Activated T-cell treated with anti-CD3 and anti-CD28 coated beads, Interleukin-2, amount 50 U/mL, for 24 hours (primary cell): ENCODE data around the gene ELMO1.
A peak's percentile ranks its signal among the peaks of the same experiment; 100 is the strongest.

Experiments
- DNase-seq: peaks from one replicate; pipeline ENCODE4 v3.0.0-alpha.2; 2020
- H3K27ac Mint-ChIP-seq: 2 replicates; pipeline ENCODE4 v1.8.0; 2020; ENCODE audit warnings: mild to moderate bottlenecking, mixed read lengths
- H3K27me3 Mint-ChIP-seq: 2 replicates; pipeline ENCODE4 v1.8.0; 2020; ENCODE audit warnings: mixed read lengths
- H3K36me3 Mint-ChIP-seq: 2 replicates; pipeline ENCODE4 v1.8.0; 2020; ENCODE audit warnings: low read depth, mixed read lengths
- H3K4me1 Mint-ChIP-seq: 2 replicates; pipeline ENCODE4 v1.8.0; 2020; ENCODE audit warnings: low read depth, mixed read lengths
- H3K4me3 Mint-ChIP-seq: 2 replicates; pipeline ENCODE4 v1.8.0; 2020; ENCODE audit warnings: mild to moderate bottlenecking, moderate library complexity, mixed read lengths
- H3K9me3 Mint-ChIP-seq: 2 replicates; pipeline ENCODE4 v1.8.0; 2020; ENCODE audit warnings: mixed read lengths

Gene ELMO1

DNA sequence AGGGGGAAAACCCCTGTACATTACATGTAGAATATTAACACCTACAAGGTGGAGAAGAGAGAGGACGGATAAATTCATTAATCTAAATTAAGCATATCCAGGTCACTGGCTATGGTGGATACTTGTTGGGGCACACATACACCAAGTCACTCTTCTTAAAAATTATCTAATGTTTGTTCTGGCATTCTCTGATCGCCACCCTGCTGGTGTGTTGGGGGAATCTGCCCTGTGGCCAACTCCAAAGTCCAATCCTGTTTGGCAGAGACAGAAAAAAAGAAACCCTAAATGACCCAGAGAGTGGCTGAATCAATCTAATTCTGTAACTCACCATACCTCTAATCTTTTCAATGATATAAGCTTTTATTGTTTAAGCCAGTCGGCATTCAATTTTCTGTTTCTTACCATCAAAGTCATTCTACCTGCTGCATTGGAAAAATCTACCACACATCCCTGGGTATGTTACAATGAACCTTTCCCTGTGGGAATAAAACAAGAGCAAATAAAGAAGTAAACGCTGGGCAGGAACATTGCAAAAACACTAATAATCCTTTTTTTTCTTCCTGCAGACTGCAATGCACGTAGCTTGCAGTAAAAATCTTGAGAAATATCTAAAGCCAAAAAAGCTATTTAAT is 34.2 kb downstream of the ELMO1 start:
- peaks cover 82% of the 10 kb centered on the region for H3K4me1 Mint-ChIP-seq
- H3K4me3 Mint-ChIP-seq: no peak overlapping the region
- H3K27me3 Mint-ChIP-seq: no peaks in the 10 kb centered on the region
- peaks cover 3% of the 10 kb centered on the region for H3K9me3 Mint-ChIP-seq
- no peak for DNase-seq
- peaks cover 40% of the 10 kb centered on the region for H3K36me3 Mint-ChIP-seq
- H3K27ac Mint-ChIP-seq: no peak overlapping the region

GRCh38 chr7:37411444-37412034 is 37.1 kb downstream of the ELMO1 start:
- Mint-ChIP-seq H3K27ac (peak overlapping the region; percentile 94), H3K9me3 (peaks cover 3% of the 10 kb centered on the region), H3K4me1 (peaks cover 86% of the 10 kb centered on the region), H3K27me3 (no peaks in the 10 kb centered on the region), H3K36me3 (peaks cover 28% of the 10 kb centered on the region), H3K4me3 (peak overlapping the region; percentile 51)
- no peak for DNase-seq

- peaks cover 36% of the 10 kb centered on the region for H3K36me3 Mint-ChIP-seq
- peak overlapping the region; percentile 51 for H3K4me3 Mint-ChIP-seq
- H3K4me1 Mint-ChIP-seq: peaks cover 88% of the 10 kb centered on the region
Observed at GRCh38 chr7:37410305-37411229, 38.1 kb downstream of the ELMO1 start.

DNA sequence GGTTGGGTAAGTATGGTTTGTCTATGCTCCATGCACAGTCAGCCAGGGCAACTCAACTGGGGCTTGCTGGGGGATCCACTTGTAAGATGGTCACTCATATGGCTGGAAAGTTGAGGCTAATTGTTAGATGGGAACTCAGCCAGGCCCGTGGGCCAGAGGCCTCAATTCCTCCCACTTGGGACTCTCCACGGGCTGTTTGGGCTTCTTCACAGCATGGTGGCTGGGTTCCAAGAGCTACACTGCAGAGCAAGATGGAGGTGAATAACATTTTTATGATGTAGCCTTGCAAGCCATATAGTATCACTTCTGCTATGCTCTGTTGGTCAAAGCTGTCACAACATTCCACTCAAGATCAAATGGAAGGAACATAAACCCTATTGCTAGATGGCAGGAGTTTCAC is 39.2 kb downstream of the ELMO1 start:
- peaks cover 92% of the 10 kb centered on the region for H3K4me1 Mint-ChIP-seq
- H3K9me3 Mint-ChIP-seq: peaks cover 3% of the 10 kb centered on the region
- H3K36me3 Mint-ChIP-seq: peaks cover 32% of the 10 kb centered on the region
- no peak for DNase-seq
- peak overlapping the region; percentile 94 for H3K27ac Mint-ChIP-seq
- peak overlapping the region; percentile 73 for H3K4me3 Mint-ChIP-seq
- H3K27me3 Mint-ChIP-seq: no peaks in the 10 kb centered on the region

More at GRCh38 chr7:37410305-37411229, 38.1 kb downstream of the ELMO1 start:
- H3K27me3 Mint-ChIP-seq: no peaks in the 10 kb centered on the region
- H3K9me3 Mint-ChIP-seq: peaks cover 3% of the 10 kb centered on the region
- DNase-seq: no peak
- peak overlapping the region; percentile 94 for H3K27ac Mint-ChIP-seq

DNA sequence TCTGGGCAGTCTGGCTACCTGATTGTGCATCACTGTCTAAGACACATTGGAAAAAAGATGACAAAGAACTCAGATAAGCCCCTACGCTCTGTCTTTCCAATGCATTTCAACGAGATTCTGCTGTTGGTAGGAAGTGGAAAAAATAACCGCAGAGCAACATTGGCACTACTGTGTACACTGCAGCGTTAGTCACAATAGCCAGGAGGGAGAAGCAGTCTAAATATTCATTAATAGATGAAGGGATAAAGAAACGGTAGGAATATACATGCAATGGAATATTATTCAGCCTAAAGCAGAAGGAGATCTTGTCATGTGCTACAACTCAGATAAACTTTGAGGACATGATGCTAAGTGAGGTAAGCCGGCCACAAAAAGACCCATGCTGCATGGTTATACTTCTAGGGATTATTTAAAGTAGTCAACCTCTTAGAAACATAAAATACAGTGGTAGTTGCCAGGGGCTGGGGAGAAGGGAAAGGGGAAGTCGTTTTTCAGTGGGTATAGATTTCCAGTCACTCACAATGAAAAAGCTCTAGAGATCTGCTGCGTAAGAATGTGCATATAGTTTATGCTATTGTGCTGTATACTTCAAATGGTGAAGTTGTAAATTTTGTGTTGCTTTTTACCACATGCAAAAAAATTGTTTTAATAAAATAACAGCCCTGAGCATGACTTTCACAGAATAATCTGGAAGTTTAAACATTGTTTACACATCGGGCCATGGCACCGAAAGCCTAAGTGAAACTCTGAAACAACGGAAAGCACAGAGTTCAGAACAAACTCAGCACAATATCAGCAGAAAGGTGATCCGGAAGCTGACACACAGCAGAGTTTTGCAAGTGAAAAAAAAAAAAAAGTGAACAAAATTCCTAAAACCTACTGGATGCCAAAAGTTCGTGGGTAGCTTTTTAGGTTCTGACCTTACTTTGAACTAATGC is 40.1 kb downstream of the ELMO1 start:
- peak overlapping the region; percentile 94 for H3K27ac Mint-ChIP-seq
- H3K4me3 Mint-ChIP-seq: peak overlapping the region; percentile 73
- H3K9me3 Mint-ChIP-seq: peaks cover 3% of the 10 kb centered on the region
- no peaks in the 10 kb centered on the region for H3K27me3 Mint-ChIP-seq
- peaks cover 88% of the 10 kb centered on the region for H3K4me1 Mint-ChIP-seq
- no peak for DNase-seq
- H3K36me3 Mint-ChIP-seq: peaks cover 31% of the 10 kb centered on the region

- peaks cover 68% of the 10 kb centered on the region for H3K4me1 Mint-ChIP-seq
- peaks cover 16% of the 10 kb centered on the region for H3K9me3 Mint-ChIP-seq
- peak overlapping the region; percentile 85 for H3K27ac Mint-ChIP-seq
- no peaks in the 10 kb centered on the region for H3K27me3 Mint-ChIP-seq
- peaks cover 41% of the 10 kb centered on the region for H3K36me3 Mint-ChIP-seq
- no peak overlapping the region for H3K4me3 Mint-ChIP-seq
- no peak for DNase-seq
Observed at GRCh38 chr7:37405603-37406122, 43.0 kb downstream of the ELMO1 start.

GRCh38 chr7:37405128-37405527 is 43.5 kb downstream of the ELMO1 start:
- H3K9me3 Mint-ChIP-seq: peaks cover 16% of the 10 kb centered on the region
- H3K27ac Mint-ChIP-seq: no peak overlapping the region
- DNase-seq: no peak
- H3K4me1 Mint-ChIP-seq: peaks cover 66% of the 10 kb centered on the region
- no peak overlapping the region for H3K4me3 Mint-ChIP-seq
- H3K27me3 Mint-ChIP-seq: no peaks in the 10 kb centered on the region
- H3K36me3 Mint-ChIP-seq: peaks cover 41% of the 10 kb centered on the region

GRCh38 chr7:37399876-37400421 is 48.7 kb downstream of the ELMO1 start:
- DNase-seq: no peak
- Mint-ChIP-seq H3K4me1 (peaks cover 60% of the 10 kb centered on the region), H3K4me3 (no peak overlapping the region), H3K36me3 (peaks cover 29% of the 10 kb centered on the region), H3K9me3 (peaks cover 16% of the 10 kb centered on the region), H3K27ac (no peak overlapping the region), H3K27me3 (no peaks in the 10 kb centered on the region)

DNA sequence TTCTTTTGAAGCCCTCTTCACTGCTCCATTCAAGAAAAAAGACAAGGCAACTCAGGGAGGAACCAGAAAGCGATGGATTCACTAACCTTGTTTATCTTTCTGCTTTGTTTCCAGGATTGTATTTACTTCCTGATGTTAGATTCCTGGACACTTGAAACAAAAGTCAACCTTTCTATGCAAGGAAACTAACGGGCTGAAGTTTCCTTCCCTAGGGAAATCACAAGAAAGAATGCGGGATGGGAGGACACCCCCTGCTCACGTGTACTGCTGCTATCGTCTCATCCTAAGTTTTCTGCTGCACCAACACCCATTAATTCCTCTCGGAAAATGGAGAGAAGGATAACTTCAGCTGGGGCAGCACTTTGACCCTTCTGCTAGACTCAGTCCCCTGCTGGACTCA is 50.3 kb downstream of the ELMO1 start:
- H3K4me3 Mint-ChIP-seq: no peak overlapping the region
- peaks cover 69% of the 10 kb centered on the region for H3K4me1 Mint-ChIP-seq
- no peak for DNase-seq
- H3K27me3 Mint-ChIP-seq: no peaks in the 10 kb centered on the region
- H3K27ac Mint-ChIP-seq: peak overlapping the region; percentile 34
- peaks cover 16% of the 10 kb centered on the region for H3K9me3 Mint-ChIP-seq
- H3K36me3 Mint-ChIP-seq: peaks cover 34% of the 10 kb centered on the region

DNA sequence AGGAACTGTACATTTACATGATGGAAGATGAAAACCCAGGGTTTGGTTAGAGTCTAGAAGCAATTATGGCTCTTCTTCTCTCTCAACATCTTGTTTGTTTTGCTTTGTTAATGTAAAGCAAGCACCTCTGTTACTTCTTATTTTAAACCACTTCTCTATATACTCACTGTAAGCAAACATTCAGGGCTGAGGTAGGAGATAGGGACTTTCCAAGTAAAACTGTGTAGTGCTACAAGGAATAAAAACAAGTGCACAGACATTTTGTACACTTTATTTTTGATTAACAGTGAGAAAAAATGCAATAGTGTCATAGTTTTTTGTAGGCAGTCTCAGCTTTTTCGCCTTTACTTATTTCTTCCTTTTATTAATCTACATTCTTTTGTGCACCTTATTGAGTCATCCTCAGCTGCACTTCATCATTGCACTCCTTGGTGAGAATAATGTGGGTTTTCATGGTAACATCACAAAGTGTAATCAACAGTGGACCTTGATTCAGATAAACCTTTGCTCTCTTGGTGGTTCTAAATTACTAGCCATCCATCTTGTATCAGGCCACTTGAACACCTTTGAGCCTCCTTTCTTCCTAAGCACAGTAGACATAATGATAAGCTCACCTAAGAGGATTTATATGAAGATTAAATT is 52.9 kb downstream of the ELMO1 start:
- H3K36me3 Mint-ChIP-seq: peaks cover 11% of the 10 kb centered on the region
- no peak for DNase-seq
- H3K9me3 Mint-ChIP-seq: no peaks in the 10 kb centered on the region
- peak overlapping the region; percentile 42 for H3K27ac Mint-ChIP-seq
- peaks cover 81% of the 10 kb centered on the region for H3K4me1 Mint-ChIP-seq
- no peaks in the 10 kb centered on the region for H3K27me3 Mint-ChIP-seq
- H3K4me3 Mint-ChIP-seq: no peak overlapping the region

DNA sequence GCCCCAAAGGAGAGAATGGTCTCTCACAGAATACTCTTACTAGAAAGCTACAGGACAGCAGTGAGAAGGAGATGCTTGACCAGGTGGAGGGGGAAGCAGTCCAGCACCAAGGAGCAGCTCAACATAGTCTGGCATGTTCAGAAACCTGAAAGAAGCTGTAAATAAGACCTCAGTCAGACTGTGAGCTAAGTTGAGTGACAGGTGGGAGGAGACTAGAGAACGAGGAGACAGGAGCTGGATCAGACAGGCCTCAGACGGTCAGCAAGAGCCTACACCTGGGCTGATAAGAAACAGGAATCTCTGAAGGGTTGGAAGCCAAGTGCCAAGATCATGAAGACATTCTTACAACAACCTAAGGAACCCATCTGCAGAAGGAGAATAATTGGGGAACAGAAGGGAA is 54.5 kb downstream of the ELMO1 start:
- H3K27me3 Mint-ChIP-seq: no peaks in the 10 kb centered on the region
- H3K4me1 Mint-ChIP-seq: peaks cover 83% of the 10 kb centered on the region
- peak overlapping the region; percentile 48 for H3K27ac Mint-ChIP-seq
- no peak overlapping the region for H3K4me3 Mint-ChIP-seq
- no peak for DNase-seq
- H3K36me3 Mint-ChIP-seq: peaks cover 11% of the 10 kb centered on the region
- no peaks in the 10 kb centered on the region for H3K9me3 Mint-ChIP-seq

GRCh38 chr7:37393476-37393875 is 55.2 kb downstream of the ELMO1 start:
- H3K9me3 Mint-ChIP-seq: no peaks in the 10 kb centered on the region
- H3K27me3 Mint-ChIP-seq: no peaks in the 10 kb centered on the region
- H3K36me3 Mint-ChIP-seq: peaks cover 10% of the 10 kb centered on the region
- DNase-seq: no peak
- no peak overlapping the region for H3K27ac Mint-ChIP-seq
- no peak overlapping the region for H3K4me3 Mint-ChIP-seq
- peaks cover 81% of the 10 kb centered on the region for H3K4me1 Mint-ChIP-seq

DNA sequence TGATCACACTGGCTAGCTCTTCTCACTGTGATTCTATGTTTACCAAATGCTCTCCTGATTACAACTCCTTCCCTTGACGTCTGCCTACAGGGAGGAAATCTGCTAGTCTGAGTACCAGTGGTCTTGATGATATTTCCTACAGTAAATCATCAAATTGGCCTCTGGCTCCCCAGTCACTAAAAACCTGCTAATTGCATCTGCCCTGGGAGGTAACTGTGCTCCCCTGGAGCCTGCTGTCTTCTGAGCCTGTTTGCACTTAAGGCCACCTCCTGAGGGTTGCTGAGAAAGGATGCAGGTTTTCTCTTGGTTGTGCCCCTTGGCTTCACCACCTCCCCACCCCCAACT is 56.0 kb downstream of the ELMO1 start:
- no peaks in the 10 kb centered on the region for H3K27me3 Mint-ChIP-seq
- H3K4me1 Mint-ChIP-seq: peaks cover 75% of the 10 kb centered on the region
- H3K9me3 Mint-ChIP-seq: no peaks in the 10 kb centered on the region

More for the DNA sequence above, 56.0 kb downstream of the ELMO1 start:
- Mint-ChIP-seq H3K36me3 (peaks cover 13% of the 10 kb centered on the region), H3K4me3 (no peak overlapping the region), H3K27ac (no peak overlapping the region)
- DNase-seq: no peak
